GM19372 (cell line): Measurements from ENCODE around the gene DPEP1.
A peak's percentile ranks its signal among the peaks of the same experiment; 100 is the strongest.
"Not testable (repeated sequence)": the region's sequence is repeated elsewhere in the genome, so short reads cannot be mapped to it uniquely, and the experiment has no call there.

Experiments
- ATAC-seq: cut with Tn5 transposase; IDR thresholded peaks from one replicate; pipeline ENCODE4 v1.9.1; 2021; ENCODE audit warnings: mild to moderate bottlenecking, low read depth, moderate library complexity; ENCODE audit not compliant: unreplicated experiment

The DPEP1 gene

GRCh38 chr16:89670496-89671431, 57.3 kb downstream of the DPEP1 start:
- no peak for ATAC-seq

DNA sequence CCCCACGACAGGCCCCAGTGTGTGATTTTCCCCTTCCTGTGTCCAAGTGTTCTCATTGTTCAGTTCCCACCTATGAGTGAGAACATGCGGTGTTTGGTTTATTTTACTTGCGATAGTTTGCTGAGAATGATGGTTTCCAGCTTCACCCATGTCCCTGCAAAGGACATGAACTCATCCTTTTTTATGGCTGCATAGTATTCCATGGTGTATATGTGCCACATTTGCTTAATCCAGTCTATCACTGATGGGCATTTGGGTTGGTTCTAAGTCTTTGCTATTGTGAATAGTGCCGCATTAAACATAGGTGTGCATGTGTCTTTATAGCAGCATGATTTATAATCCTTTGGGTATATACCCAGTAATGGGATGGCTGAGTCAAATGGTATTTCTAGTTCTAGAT, 58.1 kb downstream of the DPEP1 start:
- not testable (repeated sequence) for ATAC-seq

DNA sequence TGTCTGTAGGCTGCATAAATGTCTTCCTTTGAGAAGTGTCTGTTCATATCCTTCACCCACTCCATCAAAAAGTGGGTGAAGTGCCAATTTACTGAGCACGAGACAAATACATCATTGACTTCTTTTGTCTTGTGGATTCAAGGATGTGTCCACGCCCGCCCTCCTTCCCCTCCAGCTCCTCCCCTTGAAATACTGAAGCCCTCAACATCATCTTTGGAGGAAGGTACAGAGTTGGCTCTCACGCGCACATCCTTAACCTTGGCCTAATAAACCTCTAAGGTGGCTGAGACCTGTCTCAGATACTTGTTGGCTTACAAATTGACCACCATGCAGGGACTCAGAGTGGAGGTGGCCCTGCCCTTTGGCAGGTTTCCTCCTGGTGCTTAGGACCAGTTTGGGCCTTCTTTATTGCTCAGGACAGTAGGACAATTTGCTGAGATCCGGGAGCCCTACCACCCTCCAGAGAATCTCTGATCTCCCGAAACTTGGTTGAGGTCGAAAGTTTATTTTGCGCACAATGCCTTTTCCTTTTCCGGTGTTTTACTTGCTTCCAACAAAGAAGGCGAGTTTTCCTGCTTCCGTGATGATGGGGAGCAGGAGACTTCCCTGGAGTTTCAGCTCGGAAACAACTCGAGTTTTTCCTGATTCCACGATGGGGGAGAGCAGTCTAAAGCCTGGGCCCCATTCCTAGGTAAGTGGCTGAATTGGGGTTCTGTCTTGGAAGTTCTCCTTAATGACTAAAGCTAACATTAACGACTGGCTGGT, 58.9 kb downstream of the DPEP1 start:
- no peak for ATAC-seq

GRCh38 chr16:89678258-89678657, 64.8 kb downstream of the DPEP1 start:
- ATAC-seq: no peak

GRCh38 chr16:89685916-89686315, 72.5 kb downstream of the DPEP1 start:
- no peak for ATAC-seq

DNA sequence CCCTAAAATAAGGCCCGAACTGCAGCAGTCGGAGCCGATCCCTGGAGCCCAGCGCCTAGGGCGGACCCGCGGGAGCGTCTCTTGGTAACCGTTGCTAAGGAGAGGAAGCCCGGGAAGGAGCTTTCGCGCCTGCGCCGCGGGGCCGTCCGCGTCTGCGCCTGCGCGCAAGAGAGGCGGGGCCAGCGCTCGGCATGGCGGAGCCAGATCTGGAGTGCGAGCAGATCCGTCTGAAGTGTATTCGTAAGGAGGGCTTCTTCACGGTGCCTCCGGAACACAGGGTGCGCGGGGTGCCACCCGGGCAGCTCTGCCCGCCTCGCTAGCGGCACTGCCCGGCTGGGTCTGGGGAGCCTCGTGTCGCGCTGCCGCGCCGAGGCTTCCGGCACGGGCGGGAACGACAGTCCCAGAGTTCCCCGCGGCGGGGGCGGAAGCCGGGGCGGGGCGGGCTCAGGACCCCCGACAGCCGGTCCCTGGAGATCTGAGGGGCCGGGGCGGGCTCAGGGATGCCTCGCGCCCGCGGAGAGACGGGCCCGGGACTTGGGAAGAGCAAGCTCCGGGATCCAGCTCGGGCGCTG, 73.2 kb downstream of the DPEP1 start, which contains the start of gene CDK10:
CDK10 (plus strand) TSS at position 170 of the 572 bp plus-strand sequence; CDS start at position 192, 22 bp downstream.
- peak; percentile 78 for ATAC-seq

DNA sequence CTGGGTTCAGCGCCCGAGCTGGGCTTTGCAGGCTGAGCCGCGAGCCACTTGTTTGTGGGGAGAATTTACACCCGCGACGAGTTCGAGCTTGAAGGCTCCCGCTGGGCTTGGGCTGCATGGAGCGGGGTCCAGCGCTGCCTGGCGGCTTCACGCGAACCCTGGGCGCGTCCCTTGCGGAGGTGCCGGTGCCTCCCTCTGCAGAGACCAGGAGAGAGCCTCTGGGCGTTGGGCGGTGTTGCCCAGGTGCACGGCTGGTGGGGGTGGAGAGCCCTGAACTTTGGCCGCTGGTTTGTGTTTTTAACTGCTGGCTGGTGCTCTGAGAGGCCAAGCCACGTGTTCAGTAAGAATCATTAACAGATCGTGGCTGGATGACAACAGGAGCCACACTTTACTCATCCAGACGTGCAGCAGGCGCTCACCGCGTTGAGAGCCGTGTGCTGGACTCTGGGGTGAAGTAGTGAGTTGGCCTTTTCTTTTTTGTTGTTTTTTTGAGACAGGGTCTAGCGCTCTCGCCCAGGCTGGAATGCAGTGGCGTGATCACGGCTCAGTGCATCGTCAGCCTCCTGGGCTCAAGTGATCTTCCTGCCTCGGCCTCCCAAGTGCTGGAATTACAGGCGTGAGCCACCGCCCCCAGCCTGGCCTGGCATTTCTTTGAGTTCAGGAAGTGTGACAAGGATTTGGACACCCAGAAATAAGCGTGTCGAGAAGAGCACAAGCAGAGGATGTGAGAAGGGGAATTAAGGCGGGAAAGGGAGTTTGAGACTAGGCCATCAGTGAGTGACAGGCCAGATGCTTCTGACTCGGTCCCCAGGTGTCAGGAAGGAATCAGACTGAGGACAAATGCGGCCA, 73.9 kb downstream of the DPEP1 start:
- ATAC-seq: peak; percentile 35
